K562 (cell line): Measurements from ENCODE around the gene DCUN1D1. TPM values are rescaled to one million over a fixed set of nuclear protein-coding genes. Genes with fewer than 3 reads are reported as not detected.

Source experiments
- ATAC-seq: fragments of 200-7000 bp; cut with Tn5 transposase; 3 replicates; pipeline ENCODE4 v1.9.1; 2020; ENCODE audit warnings: moderate library complexity
- BruUV-seq: library from RNA; stranded (reverse); fragments of 400-500 nt; replicated peaks from 2 replicates; lab custom pipeline; 2021; lab: Mats Ljungman, UMichigan
- CTCF ChIA-PET: fragments of 300-600 bp; formaldehyde crosslinking; extraction: SDS; loops from one replicate; lab custom pipeline; 2021; ENCODE audit warnings: low intra/inter-chr PET ratio; lab: Yijun Ruan, JAX
- POLR2A ChIA-PET: fragments of 300-600, 350-650 bp; sonication (Branson Sonifier 250); formaldehyde crosslinking; extraction: SDS; loops from one replicate; lab custom pipeline; 2021; ENCODE audit warnings: antibody characterized with exemption, inconsistent platforms; lab: Yijun Ruan, JAX
- DNase-seq, 4 experiments: peaks; one replicate each; pipeline versions ENCODE4 v3.0.0 to v3.0.0-alpha.2; 2011 to 2018; ENCODE audit warnings: low spot score in 3 of 4, mixed read lengths in 3 of 4; ENCODE audit errors: extremely low read depth in 1 of 4
- FAIRE-seq: peaks from 2 replicates; lab custom pipeline; 2011; peaks lifted over from hg19 to GRCh38; lab: Jason Lieb, UNC
- H2AFZ ChIP-seq: 2 replicates; pipeline ENCODE4 v1.6.0; 2011; ENCODE audit warnings: low read depth, low read length, control low read depth, inconsistent platforms
- H3K27ac ChIP-seq: fragments of 200-600 bp; 3 replicates; pipeline ENCODE4 v1.8.0; 2011; ENCODE audit warnings: low read depth, mild to moderate bottlenecking, control low read depth, inconsistent platforms, low read length, moderate library complexity, mixed read lengths; ENCODE audit errors: extremely low read depth
- H3K27me3 ChIP-seq, 2 experiments: fragments of 300-600 bp in 1 of 2; 2 replicates in 1 of 2; 3 replicates in 1 of 2; pipeline versions ENCODE4 v1.6.0 to v1.8.0; 2011; ENCODE audit warnings: inconsistent platforms in 2 of 2, low read length in 2 of 2, mild to moderate bottlenecking in 1 of 2, mixed read lengths in 1 of 2, moderate library complexity in 1 of 2; ENCODE audit not compliant: control insufficient read depth in 2 of 2, insufficient read depth in 2 of 2
- H3K36me3 ChIP-seq: fragments of 300-600 bp; 3 replicates; pipeline ENCODE4 v1.8.0; 2011; ENCODE audit warnings: mild to moderate bottlenecking, low read length, inconsistent platforms; ENCODE audit not compliant: control insufficient read depth, insufficient read depth
- H3K4me1 ChIP-seq, 2 experiments: fragments of 200-600 bp in 1 of 2; replicated peaks in 1 of 2; 2 replicates in 1 of 2; 3 replicates in 1 of 2; pipeline versions ENCODE4 v1.5.1 to v1.8.0; 2011; ENCODE audit warnings: inconsistent platforms in 2 of 2, low read length in 2 of 2, mild to moderate bottlenecking in 1 of 2, mixed read lengths in 1 of 2, moderate library complexity in 1 of 2; ENCODE audit not compliant: control insufficient read depth in 2 of 2, insufficient read depth in 2 of 2
- H3K4me2 ChIP-seq: 2 replicates; pipeline ENCODE4 v1.6.1; 2011; ENCODE audit warnings: low read length, control low read depth, inconsistent platforms, mixed read lengths; ENCODE audit not compliant: insufficient read depth
- H3K4me3 ChIP-seq: fragments of 200-600 bp; sonication (generic), shearing (Covaris generic); 2 replicates; pipeline ENCODE4 v1.5.1; 2016; ENCODE audit warnings: control low read depth, inconsistent platforms
- H3K79me2 ChIP-seq: fragments of 200-600 bp; 3 replicates; pipeline ENCODE4 v1.8.0; 2011; ENCODE audit warnings: low read length, inconsistent platforms; ENCODE audit not compliant: control insufficient read depth, insufficient read depth
- H3K9ac ChIP-seq, 2 experiments: 2 replicates each; pipeline versions ENCODE4 v1.6.0 to v1.6.1; 2011; ENCODE audit warnings: low read depth in 2 of 2, low read length in 2 of 2, control low read depth in 1 of 2, inconsistent platforms in 1 of 2, mild to moderate bottlenecking in 1 of 2, mixed read lengths in 1 of 2; ENCODE audit not compliant: insufficient read depth in 1 of 2
- H3K9me1 ChIP-seq: one replicate; pipeline ENCODE4 v1.6.0; 2011; ENCODE audit warnings: inconsistent platforms, mild to moderate bottlenecking, low read length, moderate library complexity; ENCODE audit not compliant: control insufficient read depth, insufficient read depth
- H3K9me3 ChIP-seq: replicated peaks from 2 replicates; pipeline ENCODE4 v1.5.1; 2011; ENCODE audit warnings: low read depth, low read length, inconsistent platforms; ENCODE audit not compliant: control insufficient read depth, insufficient read depth
- H4K20me1 ChIP-seq: replicated peaks from 2 replicates; pipeline ENCODE4 v1.6.1; 2011; ENCODE audit warnings: low read length, inconsistent platforms, mixed read lengths; ENCODE audit not compliant: control insufficient read depth, insufficient read depth
- C11orf30 ChIP-seq: fragments of 450-650 bp; IDR thresholded peaks from 2 replicates; pipeline ENCODE4 v1.6.1; 2016; ENCODE audit warnings: low read depth, mild to moderate bottlenecking
- CTBP1 ChIP-seq: fragments of 450-650 bp; IDR thresholded peaks from 2 replicates; pipeline ENCODE4 v1.6.1; 2016; ENCODE audit warnings: borderline replicate concordance
- ETV5 ChIP-seq: sonication (generic); formaldehyde crosslinking; IDR thresholded peaks from 2 replicates; pipeline ENCODE4 v1.4.0; 2020; ENCODE audit warnings: low read depth, mild to moderate bottlenecking, missing genetic modification reagents
- GABPB2 ChIP-seq: fragments of 250-450 bp; sonication (Bioruptor Pico); conservative IDR thresholded peaks from 2 replicates; pipeline ENCODE4 v1.5.1; 2021; ENCODE audit warnings: mild to moderate bottlenecking
- KAT7 ChIP-seq: sonication (generic); formaldehyde crosslinking; IDR thresholded peaks from 2 replicates; pipeline ENCODE4 v1.8.0; 2022; ENCODE audit warnings: missing genetic modification reagents, mild to moderate bottlenecking, borderline replicate concordance
- ZBTB17 ChIP-seq: fragments of 450-650 bp; formaldehyde crosslinking; IDR thresholded peaks from 2 replicates; pipeline ENCODE4 v1.4.0; 2020; ENCODE audit warnings: mild to moderate bottlenecking
- in situ Hi-C: fragments of 300-500 bp; cut with MboI; formaldehyde crosslinking; loops from 4 replicates; pipeline ENCODE4 v1.15.0; 2018; ENCODE audit warnings: inconsistent platforms, mixed read lengths
- intact Hi-C: fragments of 100-400 bp; cut with micrococcal nuclease; formaldehyde crosslinking; loops from 2 replicates; pipeline ENCODE4 v1.14.2; 2022
- polyA plus RNA-seq, 8 experiments: library from polyadenylated mRNA; depleted of rRNA in 4 of 8; stranded (reverse) in 5 of 8; unstranded in 3 of 8; fragments of >200 nt; fragmentation: Nextera tagmentation in 2 of 8; fragmentation: Illumina TruSeq in 1 of 8; extraction: Ambion mirVana in 2 of 8; extraction: Trizol in 1 of 8; gene quantifications; 2 replicates each; pipeline versions ENCODE4 v1.2.1 to v1.2.3, GENCODE V29; 2011 to 2014; ENCODE audit warnings: inconsistent platforms in 1 of 8, missing spikeins in 1 of 8
- total RNA-seq, 7 experiments: library from RNA; depleted of rRNA in 6 of 7; stranded (reverse); fragments of >200 nt in 6 of 7; fragmentation: Illumina TruSeq in 2 of 7; extraction: Trizol in 2 of 7; gene quantifications; 2 replicates each; pipeline versions ENCODE4 v1.2.1 to v1.2.3, GENCODE V29; 2011 to 2021; ENCODE audit warnings: low replicate concordance in 1 of 7
- TF ChIP-seq, protein P1 (sequence below): sonication (generic); formaldehyde crosslinking; IDR thresholded peaks from 2 replicates; pipeline ENCODE4 v1.8.1; 2023; ENCODE audit warnings: mild to moderate bottlenecking, missing genetic modification reagents
- TF ChIP-seq, protein P2 (sequence below): fragments of 250-450 bp; sonication (Bioruptor Pico); IDR thresholded peaks from 2 replicates; pipeline ENCODE4 v1.4.0; 2020

Gene DCUN1D1
- total and polyA plus RNA-seq, 9 of the 15 experiments (the other 6 are each of a cell fraction or from before 2014, with no cell fraction given): 11.4 to 46.8 (median 28.2) TPM

GRCh38 chr3:182964179-182964578, 16.2 kb downstream of the DCUN1D1 start (continued):
- TF ChIP-seq, protein P1, sequence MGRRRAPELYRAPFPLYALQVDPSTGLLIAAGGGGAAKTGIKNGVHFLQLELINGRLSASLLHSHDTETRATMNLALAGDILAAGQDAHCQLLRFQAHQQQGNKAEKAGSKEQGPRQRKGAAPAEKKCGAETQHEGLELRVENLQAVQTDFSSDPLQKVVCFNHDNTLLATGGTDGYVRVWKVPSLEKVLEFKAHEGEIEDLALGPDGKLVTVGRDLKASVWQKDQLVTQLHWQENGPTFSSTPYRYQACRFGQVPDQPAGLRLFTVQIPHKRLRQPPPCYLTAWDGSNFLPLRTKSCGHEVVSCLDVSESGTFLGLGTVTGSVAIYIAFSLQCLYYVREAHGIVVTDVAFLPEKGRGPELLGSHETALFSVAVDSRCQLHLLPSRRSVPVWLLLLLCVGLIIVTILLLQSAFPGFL (CRISPR knock-in tag): no peak

- TF ChIP-seq GABPB2: no peak
- TF ChIP-seq ZBTB17: no peak
- TF ChIP-seq CTBP1: no peak
- TF ChIP-seq ETV5 (CRISPR knock-in tag): no peak
- TF ChIP-seq, protein P2, sequence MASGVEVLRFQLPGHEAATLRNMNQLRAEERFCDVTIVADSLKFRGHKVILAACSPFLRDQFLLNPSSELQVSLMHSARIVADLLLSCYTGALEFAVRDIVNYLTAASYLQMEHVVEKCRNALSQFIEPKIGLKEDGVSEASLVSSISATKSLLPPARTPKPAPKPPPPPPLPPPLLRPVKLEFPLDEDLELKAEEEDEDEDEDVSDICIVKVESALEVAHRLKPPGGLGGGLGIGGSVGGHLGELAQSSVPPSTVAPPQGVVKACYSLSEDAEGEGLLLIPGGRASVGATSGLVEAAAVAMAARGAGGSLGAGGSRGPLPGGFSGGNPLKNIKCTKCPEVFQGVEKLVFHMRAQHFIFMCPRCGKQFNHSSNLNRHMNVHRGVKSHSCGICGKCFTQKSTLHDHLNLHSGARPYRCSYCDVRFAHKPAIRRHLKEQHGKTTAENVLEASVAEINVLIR (CRISPR knock-in tag): no peak
- TF ChIP-seq KAT7 (CRISPR knock-in tag): no peak
- TF ChIP-seq C11orf30: no peak
- TF ChIP-seq, all 486 proteins: peak for 0
- ChIA-PET CTCF (no interaction called here), POLR2A (interaction anchor here (0.6 to 2.3 kb wide), 6 partner anchors 9 to 318 kb away, joined by 3 to 11 read pairs (median 4); no protein-coding TSS in a partner anchor)
- Histone ChIP-seq H3K79me2 (peaks cover 50% of the 10 kb centered on the region), H3K9ac (no peak overlapping the region; a peak in 1 of 4 replicates), H3K27ac (peak overlapping the region; percentile 19; the same call in 1 of the 3 replicates), H2AFZ (no peak overlapping the region), H3K4me1 (peaks cover 6 to 12% of the 10 kb centered on the region in 2 experiments; a peak in 3 of 5 replicates), H3K4me3 (no peak overlapping the region), H3K36me3 (peaks cover 61% of the 10 kb centered on the region), H3K4me2 (no peak overlapping the region), H4K20me1 (0 out of 2 replicates have a peak, but pooled peaks cover 3% of the 10 kb centered on the region), H3K9me1 (no peaks in the 10 kb centered on the region), H3K9me3 (no peaks in the 10 kb centered on the region), H3K27me3 (no peaks in the 10 kb centered on the region)
- DNase-seq (no peak), ATAC-seq (peak; percentile 71), FAIRE-seq (no peak)
- in situ Hi-C loops (no loop called here), intact Hi-C loops (no loop called here)
- no TSS peak for BruUV-seq
Observed at GRCh38 chr3:182962166-182962565, 18.2 kb downstream of the DCUN1D1 start.
